ENCODE measurements around the gene GFI1B. TPM values are rescaled to one million over a fixed set of nuclear protein-coding genes. Genes with fewer than 3 reads are reported as not detected.

The GFI1B gene
- total RNA-seq, 4 donors from 2014 or later: 0.14 TPM; not detected in 3

- DNase-seq: no peak
Measured at GRCh38 chr9:133002147-133003070, 23.9 kb downstream of the GFI1B start.

GRCh38 chr9:133003071-133003461, 24.6 kb downstream of the GFI1B start:
- no peak for TF ChIP-seq CTCF (IDR thresholded peaks at IDR 0.05)
- TF ChIP-seq POLR2A (IDR thresholded peaks at IDR 0.05): no peak
- Histone ChIP-seq H3K9me3 (no peaks in the 10 kb centered on the region), H3K36me3 (no peaks in the 10 kb centered on the region), H3K4me3 (no peak overlapping the region), H3K27ac (no peak overlapping the region), H3K4me1 (no peaks in the 10 kb centered on the region), H3K27me3 (no peaks in the 10 kb centered on the region)
- DNase-seq: no peak
- intact Hi-C loops (cut with DNase I; ENCODE audit: low total_unique reads): no loop called here

More at GRCh38 chr9:133002147-133003070, 23.9 kb downstream of the GFI1B start:
- TF ChIP-seq CTCF (IDR thresholded peaks at IDR 0.05): no peak
- TF ChIP-seq POLR2A (IDR thresholded peaks at IDR 0.05): no peak
- H3K27ac ChIP-seq: no peak overlapping the region
- H3K4me1 ChIP-seq: no peaks in the 10 kb centered on the region
- no peaks in the 10 kb centered on the region for H3K27me3 ChIP-seq
- H3K4me3 ChIP-seq: no peak overlapping the region
- no peaks in the 10 kb centered on the region for H3K36me3 ChIP-seq
- intact Hi-C loops (cut with DNase I; ENCODE audit: low total_unique reads): no loop called here
- H3K9me3 ChIP-seq: no peaks in the 10 kb centered on the region

- TF ChIP-seq CTCF (IDR thresholded peaks at IDR 0.05) (no peak), POLR2A (IDR thresholded peaks at IDR 0.05) (no peak)
- DNase-seq: no peak
- no peaks in the 10 kb centered on the region for H3K4me1 ChIP-seq
- no peak overlapping the region for H3K4me3 ChIP-seq
- H3K27ac ChIP-seq: no peak overlapping the region
- H3K27me3 ChIP-seq: no peaks in the 10 kb centered on the region
- H3K9me3 ChIP-seq: no peaks in the 10 kb centered on the region
- intact Hi-C loops (cut with DNase I; ENCODE audit: low total_unique reads): no loop called here
- no peaks in the 10 kb centered on the region for H3K36me3 ChIP-seq
Measured at GRCh38 chr9:133003671-133004090, 25.2 kb downstream of the GFI1B start.

GRCh38 chr9:133004091-133004998, 25.9 kb downstream of the GFI1B start:
- DNase-seq: no peak
- Histone ChIP-seq H3K36me3 (no peaks in the 10 kb centered on the region), H3K4me1 (no peaks in the 10 kb centered on the region), H3K27me3 (no peaks in the 10 kb centered on the region), H3K27ac (no peak overlapping the region), H3K4me3 (no peak overlapping the region), H3K9me3 (no peaks in the 10 kb centered on the region)
- TF ChIP-seq CTCF (IDR thresholded peaks at IDR 0.05): no peak
- TF ChIP-seq POLR2A (IDR thresholded peaks at IDR 0.05): no peak
- intact Hi-C loops (cut with DNase I; ENCODE audit: low total_unique reads): no loop called here
